Progenitor cell of endocrine pancreas (in vitro differentiated cells): ENCODE measurements around the gene GEMIN4. TPM values are rescaled to one million over a fixed set of nuclear protein-coding genes. Genes with fewer than 3 reads are reported as not detected.

Experiments used
- total RNA-seq: library from RNA; stranded (reverse); gene quantifications from 2 replicates; pipeline ENCODE4 v1.2.1, GENCODE V29; 2021

GEMIN4 gene
- total RNA-seq, 1 donor from 2014 or later: 39.8 TPM

Other genes with a start within 250 kb of the GEMIN4 start
- 75.2 and 87.4 TPM in 2 replicates for gene VPS53, start 37.4 kb downstream of the GEMIN4 start, total RNA-seq
- 27.2 and 28.0 TPM in 2 replicates for gene TLCD3A, start 19.7 kb downstream of the GEMIN4 start, total RNA-seq
- 79.9 and 109 TPM in 2 replicates for gene GLOD4, start 30.0 kb upstream of the GEMIN4 start, total RNA-seq
- 14.5 and 17.9 TPM in 2 replicates for gene MRM3, start 30.1 kb upstream of the GEMIN4 start, total RNA-seq
- 53.1 and 56.0 TPM in 2 replicates for gene NXN, start 227.5 kb upstream of the GEMIN4 start, total RNA-seq
- 14.1 and 14.3 TPM in 2 replicates for gene TIMM22, start 244.9 kb upstream of the GEMIN4 start, total RNA-seq